Cardiac septum (tissue), 1 donor: ENCODE data around the gene FNDC1. TPM values are rescaled to one million over a fixed set of nuclear protein-coding genes. Genes with fewer than 3 reads are reported as not detected.
"Not testable (repeated sequence)": the region's sequence is repeated elsewhere in the genome, so short reads cannot be mapped to it uniquely, and the experiment has no call there.

ENCODE experiments used
- DNase-seq: peaks from one replicate; pipeline ENCODE4 v3.0.0-alpha.2; 2020; ENCODE audit warnings: low spot score
- intact Hi-C: fragments of 100-400 bp; cut with DNase I; formaldehyde crosslinking; loops from one replicate; pipeline ENCODE4 v1.14.0; 2022
- total RNA-seq: library from RNA; stranded (reverse); fragmentation: NEBNext Ultra II Directional; extraction: Animal tissue kit (Norgen Biotek cat#: 25700); gene quantifications from one replicate; pipeline ENCODE4 v1.2.1, GENCODE V29; 2021
- donor health status: DM: no; HTN: no; CAD: no.

FNDC1 gene
- total RNA-seq, 1 donor from 2014 or later = 1.9 TPM

DNA sequence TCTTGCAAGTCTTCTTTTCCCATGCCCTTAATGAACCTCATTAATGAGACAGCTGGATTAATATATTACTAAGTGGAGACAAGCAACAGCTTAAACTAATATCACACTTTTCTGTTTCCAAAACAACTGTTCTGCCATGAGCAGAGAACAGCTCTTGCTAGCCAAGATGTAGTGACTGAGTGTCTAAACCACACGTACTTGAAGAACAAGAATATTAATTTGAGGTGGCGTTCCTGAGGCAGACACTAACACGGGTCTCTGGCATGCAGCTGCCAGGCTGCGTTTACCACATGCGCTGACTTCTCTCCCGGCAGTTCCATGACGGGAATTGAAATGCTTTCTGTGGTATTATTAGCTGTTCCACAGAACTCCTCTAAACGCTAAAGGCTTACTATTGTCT lies 80.6 kb downstream of the FNDC1 start:
- intact Hi-C loops = loop anchor here (5.0 kb wide), 2 partner anchors 173 to 403 kb away; no protein-coding TSS in a partner anchor

DNA sequence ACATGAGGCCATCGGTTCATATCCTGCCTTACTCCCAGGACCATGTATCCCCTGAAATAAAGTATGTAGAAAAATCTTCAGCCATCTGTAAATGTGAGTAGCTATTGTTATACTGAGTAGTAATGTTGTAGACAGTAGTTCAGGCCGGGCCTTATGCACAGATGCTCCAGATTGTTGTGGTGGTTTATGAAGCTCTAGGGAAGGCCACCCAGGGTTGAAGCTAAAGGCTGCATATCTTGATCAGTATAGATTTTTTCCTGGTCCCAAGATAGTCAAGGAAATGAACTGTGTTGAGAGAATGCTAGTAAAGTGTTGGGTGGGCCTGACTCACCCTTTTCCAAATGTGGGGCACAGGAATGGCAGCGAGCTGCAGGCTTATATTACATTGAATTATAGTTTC lies 81.4 kb downstream of the FNDC1 start:
- no peak for DNase-seq
- intact Hi-C loops = loop anchor here (5.0 kb wide), 1 partner anchor 402 kb away; no protein-coding TSS in a partner anchor

More for the DNA sequence above, 80.6 kb downstream of the FNDC1 start:
- no peak for DNase-seq

DNA sequence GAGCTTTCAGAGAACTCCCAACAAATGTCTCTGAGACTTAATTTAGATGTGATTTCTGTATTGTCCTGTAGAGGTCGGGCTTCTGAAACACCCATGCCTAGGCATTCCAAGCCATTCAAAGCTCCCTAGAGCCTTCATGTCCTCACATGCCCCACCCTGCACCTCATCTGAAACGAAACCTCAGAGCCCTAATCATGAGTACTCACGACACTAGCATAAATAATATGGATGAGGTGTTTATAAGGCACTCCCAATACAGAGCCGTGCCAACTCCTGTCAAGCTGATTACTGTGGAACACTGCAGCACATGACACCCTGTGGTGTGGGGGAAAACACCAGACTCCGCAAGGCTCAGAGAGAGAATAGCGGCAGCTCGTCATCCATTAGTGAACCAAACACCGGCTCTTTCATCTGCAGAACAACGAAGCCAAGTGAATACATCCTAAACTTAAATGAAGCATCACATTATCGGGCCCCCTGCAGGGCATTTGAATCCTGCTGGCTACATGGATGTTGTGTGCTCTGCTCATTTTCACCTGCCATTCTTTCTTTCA lies 83.8 kb downstream of the FNDC1 start:
- intact Hi-C loops = loop anchor here (5.0 kb wide), 1 partner anchor 399 kb away; no protein-coding TSS in a partner anchor

DNA sequence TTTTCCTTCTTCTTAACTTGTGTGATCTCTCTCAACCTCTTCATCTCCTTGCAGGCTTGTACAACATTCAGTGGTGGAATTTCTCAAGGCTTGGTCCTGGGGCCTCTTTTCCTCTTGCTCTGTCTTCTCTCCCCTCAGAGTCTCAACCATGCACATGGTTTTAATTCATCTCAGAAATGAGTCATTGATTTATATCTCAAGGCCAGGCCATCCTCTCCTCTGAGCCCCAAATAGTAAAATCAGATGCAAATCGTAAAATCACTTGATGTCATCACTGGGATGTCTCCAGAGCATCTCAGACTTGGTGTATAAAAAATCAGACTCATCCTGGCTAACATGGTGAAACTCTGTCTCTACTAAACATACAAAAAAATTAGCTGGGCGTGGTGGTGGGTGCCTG lies 85.0 kb downstream of the FNDC1 start:
- DNase-seq = no peak
- intact Hi-C loops = loop anchor here (5.0 kb wide), 1 partner anchor 398 kb away; no protein-coding TSS in a partner anchor

More for the DNA sequence above, 83.8 kb downstream of the FNDC1 start:
- DNase-seq = no peak

DNA sequence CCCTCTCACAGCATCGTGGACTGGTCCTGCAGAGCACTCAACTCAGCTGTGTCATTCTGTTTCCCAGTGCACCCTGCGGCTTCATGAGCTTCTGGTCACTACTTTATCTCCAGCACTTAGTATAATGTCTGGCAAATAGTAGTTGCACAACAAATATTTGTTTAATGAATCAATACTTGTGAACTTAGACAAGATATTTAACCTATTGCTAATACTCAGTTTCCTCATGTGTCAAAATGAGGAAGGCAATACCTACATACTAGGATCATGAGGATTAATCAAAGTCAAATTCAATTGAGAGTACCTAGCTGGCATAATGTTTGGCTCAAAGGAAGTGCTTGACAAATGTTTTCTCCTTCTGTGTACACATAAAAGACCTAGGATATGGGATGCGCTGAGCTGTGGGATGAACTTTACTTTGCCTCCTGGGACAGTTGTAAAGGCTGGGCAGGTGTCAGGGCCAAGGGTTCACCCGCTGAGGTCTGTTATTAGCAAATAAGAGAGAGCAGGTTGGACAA lies 86.3 kb downstream of the FNDC1 start:
- no peak for DNase-seq
- intact Hi-C loops = no loop called here

DNA sequence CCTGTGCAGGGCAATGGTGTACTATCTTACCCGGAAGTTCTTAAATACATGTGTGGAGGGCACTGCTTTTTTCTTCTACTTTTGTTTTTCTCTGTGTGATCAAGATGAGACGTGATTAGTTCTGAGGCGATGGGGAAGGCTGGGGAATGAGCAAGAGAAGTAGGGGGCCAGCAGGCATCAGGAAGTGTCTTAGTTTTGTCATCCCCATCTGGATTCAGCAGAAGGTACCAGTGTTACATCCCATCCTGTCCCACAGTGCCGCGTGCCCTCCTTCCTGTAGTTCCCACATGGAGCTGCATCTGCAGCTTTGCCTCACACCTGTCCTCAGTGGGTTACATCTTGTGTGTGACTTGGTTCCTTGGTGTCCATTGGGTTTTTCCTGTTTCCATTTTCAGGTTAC lies 86.9 kb downstream of the FNDC1 start:
- no peak for DNase-seq
- intact Hi-C loops = no loop called here

DNA sequence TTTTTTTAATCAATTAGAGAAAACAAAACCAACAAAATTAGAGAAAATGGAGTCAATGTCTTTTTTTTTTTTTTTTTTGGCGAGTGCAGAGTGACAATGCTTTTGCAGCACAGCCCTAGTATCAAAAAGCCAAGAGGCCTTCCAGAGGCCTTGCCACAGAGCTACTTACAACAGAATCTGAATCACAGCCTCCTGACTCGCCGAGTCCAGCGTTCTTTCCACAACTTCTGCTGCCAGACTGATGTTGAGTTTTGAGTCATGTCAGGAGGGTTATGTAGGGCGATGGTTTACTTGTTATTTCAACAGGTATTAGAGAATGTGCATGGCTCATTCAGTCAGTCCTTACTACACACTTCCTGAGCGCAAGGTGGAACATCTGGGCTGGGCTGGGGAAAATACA lies 88.6 kb downstream of the FNDC1 start:
- DNase-seq = no peak
- intact Hi-C loops = no loop called here

DNA sequence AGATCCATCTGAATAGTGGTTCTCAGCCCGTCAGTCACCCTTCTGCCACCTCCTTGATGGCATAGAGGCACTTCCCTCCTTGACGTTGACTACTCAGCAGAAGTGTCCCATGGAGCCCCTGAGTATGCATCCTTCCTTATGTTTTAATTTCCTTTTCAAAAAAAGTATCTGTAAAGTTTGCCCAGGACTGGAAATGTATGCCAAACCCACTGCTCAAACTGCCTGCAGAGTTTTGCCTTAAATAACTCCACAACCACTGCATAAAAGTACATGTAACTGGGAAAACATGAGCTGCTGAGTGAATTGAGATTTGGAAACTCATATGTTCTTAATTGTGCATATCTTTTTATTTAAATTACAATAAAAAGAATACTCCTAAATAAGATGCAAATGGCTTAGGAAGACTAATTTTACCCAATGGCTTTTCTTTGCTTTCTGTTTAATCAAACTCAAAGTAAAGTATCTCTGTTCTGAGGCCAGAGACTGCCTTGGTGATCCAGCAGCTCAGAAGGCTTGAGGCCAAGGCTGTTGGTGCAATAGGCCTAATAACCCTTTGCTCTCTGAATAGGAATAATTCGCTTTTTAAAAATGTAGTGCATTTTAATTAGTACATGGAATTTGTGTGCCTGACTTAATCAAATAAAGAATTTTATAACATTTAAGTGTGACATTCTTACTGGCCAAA lies 90.4 kb downstream of the FNDC1 start:
- DNase-seq = no peak
- intact Hi-C loops = no loop called here

DNA sequence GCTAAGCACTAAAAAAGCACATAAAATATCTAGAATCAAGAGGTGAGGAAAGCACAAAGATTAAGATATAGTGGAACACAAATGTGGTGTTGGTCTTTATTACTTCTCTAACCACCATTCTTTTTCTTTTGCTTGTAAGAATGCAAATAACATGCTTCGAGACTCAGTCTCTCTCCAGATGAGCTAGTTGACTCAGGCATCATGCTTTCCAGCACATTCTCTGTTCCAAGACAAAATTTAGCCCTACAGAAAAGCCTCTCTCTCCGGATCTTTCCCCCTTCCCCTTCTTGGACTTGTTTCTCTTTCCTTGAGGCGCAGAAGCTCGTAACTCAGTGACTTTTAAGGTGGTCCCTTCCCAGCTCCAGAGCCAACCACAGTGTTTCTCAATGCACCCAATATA lies 91.0 kb downstream of the FNDC1 start:
- intact Hi-C loops = no loop called here
- no peak for DNase-seq

DNA sequence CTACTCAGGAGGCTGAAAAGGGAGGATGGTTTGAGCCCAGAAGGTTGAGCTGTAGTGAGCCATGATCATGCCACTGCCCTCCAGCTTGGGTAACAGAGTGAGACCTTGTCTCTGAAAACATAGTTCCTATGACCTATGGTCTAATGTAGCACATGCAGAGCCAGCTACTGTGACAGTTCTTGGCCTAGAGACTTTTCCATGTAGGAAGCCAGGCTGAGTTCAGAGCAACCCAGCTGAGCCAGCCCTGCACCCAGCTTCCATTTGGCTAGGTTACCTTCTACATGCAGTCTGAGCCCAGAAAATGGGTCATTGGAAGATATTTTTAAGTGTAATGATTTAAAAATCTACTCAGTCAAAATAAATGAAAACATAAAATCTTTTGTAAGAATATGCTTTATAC lies 92.8 kb downstream of the FNDC1 start:
- no peak for DNase-seq
- intact Hi-C loops = no loop called here

DNA sequence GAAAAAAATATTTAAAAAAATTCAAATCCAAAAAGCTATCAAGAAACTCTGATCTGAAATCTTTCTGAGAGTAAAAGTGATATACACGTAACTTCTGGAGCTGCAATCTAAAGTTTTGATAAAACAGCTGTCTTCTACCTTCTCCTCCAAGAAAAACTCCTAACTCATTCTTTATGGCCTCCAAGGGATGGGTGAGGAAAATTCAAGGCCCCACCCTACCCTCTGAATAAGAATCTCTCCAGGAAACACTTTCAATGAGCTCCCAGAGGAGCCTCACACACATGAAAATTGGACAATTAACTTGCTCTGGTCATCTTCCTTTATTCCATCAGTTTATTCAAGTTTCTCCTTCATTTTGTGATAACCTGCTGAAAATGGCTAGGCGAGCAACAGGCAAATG lies 93.4 kb downstream of the FNDC1 start:
- intact Hi-C loops = no loop called here
- DNase-seq = no peak

DNA sequence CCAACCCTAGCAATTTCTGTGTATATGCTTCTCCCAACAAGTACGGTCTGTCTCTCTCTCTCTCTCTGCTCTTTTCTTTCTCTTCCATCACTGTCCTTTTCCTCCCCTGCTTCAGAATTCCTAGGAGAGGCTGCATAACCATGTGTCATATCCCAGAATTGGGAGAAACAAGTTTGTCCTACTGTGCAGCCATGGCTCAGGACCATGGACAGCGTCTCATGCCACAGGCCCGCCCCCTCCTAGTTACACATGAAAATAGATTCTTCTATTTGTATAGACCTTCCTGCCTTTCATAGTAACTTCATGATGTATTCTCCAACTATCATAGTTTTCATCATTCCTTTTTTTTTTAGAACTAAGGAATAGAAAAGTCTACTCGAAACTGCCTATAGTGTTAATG lies 98.0 kb downstream of the FNDC1 start:
- DNase-seq = no peak
- intact Hi-C loops = no loop called here

DNA sequence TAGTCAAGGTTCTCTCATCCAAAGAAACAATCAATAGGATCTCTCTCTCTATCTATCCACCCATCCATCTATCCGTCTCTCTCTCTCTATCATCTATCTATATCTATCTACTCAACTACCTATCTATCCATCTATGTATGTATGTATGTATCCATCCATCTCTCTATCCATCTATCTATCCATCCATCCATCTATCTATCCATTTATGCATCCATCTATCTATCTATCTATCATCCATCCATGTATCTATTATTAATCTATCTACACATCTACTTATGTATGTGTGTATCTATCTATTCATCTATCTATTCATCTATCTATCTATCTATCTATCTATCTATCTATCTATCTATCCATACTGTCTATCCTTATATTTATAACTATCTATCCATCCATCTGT lies 99.3 kb downstream of the FNDC1 start:
- intact Hi-C loops = no loop called here
- no peak for DNase-seq

DNA sequence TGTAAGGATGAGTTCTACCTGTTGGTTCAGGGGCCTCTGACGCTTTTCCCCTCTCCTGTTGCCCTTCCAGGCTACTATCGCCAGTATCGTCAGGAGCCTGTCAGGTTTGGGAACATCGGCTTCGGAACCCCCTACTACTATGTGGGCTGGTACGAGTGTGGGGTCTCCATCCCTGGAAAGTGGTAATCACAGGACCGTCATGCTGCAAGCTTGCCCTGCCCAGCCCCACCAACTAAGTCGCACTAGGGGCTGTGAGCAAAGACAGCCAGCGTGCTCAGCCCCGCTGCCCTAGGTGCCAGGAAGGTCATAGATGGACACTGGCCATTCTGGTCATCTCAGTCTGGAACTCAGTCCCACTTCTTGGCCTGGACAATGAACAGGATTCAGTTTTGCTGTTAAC lies 102.1 kb downstream of the FNDC1 start:
- intact Hi-C loops = no loop called here

DNA sequence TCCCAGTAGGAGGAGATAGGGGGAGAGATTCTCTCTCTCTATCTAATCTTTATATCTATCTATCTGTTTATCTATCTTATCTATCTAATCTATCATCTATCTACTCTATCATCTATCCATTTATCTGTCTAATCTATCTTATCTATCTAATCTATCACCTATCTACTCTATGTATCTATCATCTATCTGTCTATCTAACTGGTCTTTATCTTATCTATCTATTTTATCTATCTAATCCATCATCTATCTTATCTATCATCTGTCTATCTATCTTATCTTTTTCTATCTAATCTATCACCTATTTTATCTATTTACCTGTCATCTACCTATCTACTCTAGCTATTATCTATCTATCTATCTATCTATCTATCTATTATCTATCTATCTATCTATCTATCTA lies 109.4 kb downstream of the FNDC1 start:
- DNase-seq = no peak
- intact Hi-C loops = no loop called here

More for the DNA sequence above, 102.1 kb downstream of the FNDC1 start:
- no peak for DNase-seq

DNA sequence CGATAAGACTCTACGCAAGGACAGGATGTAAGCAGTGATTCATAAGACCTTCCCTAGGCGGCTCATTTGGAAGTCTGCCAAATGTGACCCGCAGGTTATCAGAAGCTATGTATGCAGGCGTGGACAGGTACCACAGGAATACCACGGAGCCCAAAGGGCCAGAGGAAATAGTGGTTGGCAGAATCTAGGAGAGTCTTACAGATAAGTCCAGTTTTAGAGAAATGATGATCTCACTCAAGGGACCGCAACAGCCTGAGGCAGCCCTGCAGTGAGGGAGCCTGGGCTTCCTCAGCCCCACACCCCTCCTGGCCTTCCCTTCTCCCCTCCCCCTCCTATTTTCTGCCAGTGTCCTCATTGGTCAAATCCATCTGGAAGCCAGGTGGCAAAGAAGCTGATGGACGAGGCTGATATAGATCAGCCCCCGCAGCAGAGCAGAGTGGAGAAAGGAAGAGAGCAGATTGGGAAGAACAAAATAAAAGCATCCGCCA lies 110.6 kb downstream of the FNDC1 start:
- DNase-seq = no peak
- intact Hi-C loops = no loop called here

DNA sequence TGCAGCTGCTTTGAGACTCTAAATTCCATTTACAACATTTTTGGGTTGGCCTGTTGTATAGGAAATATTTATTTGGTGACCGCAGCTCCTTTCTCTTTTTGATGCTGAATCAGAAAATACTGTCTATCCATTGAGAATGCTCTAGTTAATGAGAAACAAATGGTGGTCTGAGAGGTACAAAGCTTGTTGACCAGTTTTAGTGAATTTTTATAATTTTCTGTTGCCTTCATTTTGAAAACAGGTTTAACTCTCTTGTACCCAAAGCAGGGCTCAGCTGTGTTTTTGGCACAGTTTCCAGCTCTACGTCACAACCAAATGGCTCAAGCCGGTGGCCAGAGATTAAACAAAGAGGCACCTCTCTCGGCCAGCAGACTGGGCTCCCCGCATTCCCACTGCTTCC lies 113.2 kb downstream of the FNDC1 start:
- no peak for DNase-seq
- intact Hi-C loops = no loop called here

DNA sequence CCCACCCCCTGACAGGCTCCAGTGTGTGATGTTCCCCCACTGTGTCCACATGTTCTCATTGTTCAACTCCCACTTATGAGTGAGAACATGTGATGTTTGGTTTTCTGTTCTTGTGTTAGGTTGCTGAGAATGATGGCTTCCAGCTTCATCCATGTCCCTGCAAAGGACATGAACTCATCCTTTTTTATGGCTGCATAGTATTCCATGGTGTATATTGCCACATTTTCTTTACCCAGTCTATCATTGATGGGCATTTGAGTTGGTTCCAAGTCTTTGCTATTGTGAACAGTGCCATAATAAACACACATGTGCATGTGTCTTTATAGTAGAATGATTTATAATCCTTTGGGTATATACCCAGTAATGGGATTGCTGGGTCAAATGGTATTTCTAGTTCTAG lies 115.5 kb downstream of the FNDC1 start:
- DNase-seq, intact Hi-C loops: not testable (repeated sequence)

DNA sequence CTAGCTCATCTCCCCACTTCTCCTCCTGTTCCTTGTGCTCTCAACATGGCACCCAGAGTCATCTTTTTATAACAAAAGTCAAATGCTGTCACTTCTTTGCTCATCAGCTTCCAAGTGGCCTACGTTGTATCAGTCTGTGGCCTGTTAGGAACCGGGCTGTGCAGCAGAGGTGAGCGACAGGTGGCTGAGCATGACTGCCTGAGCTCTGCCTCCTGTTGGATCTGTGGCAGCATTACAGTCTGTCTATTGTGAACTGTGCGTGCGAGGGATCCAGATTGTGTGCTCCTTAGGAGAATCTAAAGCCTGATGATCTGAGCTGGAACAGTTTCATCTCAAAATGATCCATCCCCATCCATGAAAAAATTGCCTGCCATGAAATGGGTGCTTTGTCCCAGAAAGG lies 129.6 kb downstream of the FNDC1 start:
- intact Hi-C loops = no loop called here
- no peak for DNase-seq

DNA sequence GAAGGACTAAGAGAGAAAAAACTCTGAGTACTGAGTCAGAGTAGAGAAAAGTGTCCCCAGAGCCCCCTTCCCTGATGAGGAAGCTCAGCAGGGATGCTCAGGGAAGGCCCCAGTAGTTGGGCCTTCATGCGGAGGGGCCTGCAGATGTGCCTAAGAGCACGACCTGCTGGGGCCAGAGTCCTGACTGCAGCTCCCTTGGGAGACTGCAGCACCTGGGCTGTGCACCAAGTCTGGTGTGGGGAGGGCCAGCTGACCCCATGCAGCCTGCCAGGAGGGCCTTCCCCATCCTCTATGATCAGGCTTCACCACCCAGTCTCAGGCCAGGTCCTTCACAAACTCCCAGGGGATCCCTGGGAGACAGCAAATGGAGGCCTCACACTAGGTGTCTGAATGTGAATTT lies 130.4 kb downstream of the FNDC1 start:
- no peak for DNase-seq
- intact Hi-C loops = no loop called here

DNA sequence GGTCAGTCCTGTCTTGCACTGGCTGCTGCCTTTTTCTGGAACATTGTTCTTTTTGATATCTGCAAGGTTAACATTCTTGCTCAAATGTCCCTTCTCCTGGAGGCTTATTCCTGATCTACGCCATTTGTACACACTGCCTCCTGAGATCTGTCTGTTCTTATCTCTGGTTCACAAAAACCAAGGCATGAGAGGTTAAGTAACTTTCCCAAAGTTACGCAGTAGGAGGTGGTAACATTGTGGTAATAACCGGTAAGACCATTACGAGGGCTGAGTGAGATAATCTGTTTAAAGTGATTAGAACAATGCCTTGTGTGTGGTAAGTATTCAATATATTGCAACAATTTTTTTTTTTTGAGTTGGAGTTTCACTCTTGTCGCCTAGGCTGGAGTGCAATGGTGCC lies 132.1 kb downstream of the FNDC1 start:
- DNase-seq = no peak

More for the DNA sequence above, 132.1 kb downstream of the FNDC1 start:
- intact Hi-C loops = no loop called here
